LNCaP clone FGC (cell line): ENCODE measurements around the gene CLNK.

ENCODE experiments used
- DNase-seq: peaks from one replicate; pipeline ENCODE4 v3.0.0-alpha.2; 2011; ENCODE audit warnings: low read depth
- H3K4me3 ChIP-seq: 2 replicates; pipeline ENCODE4 v1.5.1; 2011; ENCODE audit warnings: mild to moderate bottlenecking, low read depth, low read length, control low read depth
- CTCF ChIP-seq: IDR thresholded peaks from 2 replicates; pipeline ENCODE4 v1.5.1; 2012; ENCODE audit warnings: mild to moderate bottlenecking; ENCODE audit not compliant: control insufficient read depth, insufficient read depth; ENCODE audit errors: extremely low read depth

CLNK gene

GRCh38 chr4:10492464-10492863, 192.1 kb downstream of the CLNK start:
- DNase-seq, result peak; percentile 33
- H3K4me3 ChIP-seq, result no peak overlapping the region

DNA sequence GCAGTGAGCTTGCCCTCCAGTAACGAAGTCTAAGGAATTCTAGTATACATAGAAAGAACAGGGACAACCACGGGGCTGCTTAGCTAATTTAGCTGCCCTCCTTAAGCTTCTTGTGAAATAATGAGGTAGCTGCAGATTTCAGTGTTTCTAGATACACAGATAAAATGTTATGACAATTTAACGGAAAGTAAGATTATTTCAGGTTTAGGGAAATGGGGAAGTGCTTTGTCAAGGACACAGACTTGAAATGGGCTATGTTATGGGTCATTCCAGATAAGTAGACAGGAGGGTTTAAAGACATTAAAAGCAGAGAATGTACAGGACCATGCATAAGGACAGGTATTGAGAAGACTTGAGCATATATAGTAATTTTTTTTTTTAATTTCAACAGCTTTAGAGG, 193.2 kb downstream of the CLNK start:
- H3K4me3 ChIP-seq, result no peak overlapping the region
- no peak for DNase-seq
- TF ChIP-seq CTCF, result no peak

More at GRCh38 chr4:10492464-10492863, 192.1 kb downstream of the CLNK start:
- no peak for TF ChIP-seq CTCF

DNA sequence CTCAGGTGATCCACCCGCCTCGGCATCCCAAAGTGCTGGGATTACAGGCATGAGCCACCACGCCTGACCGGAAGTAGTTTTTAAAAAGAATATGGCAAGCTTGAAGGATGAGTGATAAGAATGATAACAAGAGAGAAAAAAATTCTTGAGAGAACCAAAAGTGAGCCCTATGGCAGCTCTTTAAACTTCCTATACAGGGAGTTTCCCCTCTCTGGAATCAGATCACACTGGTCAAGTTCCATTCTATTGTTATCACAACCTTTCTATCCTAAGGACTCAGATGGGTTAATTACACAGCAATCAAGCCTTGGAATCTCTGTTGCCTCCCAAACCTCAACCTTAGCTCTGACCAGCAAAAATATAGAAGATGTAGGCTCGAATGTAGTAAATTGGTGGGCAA, 193.6 kb downstream of the CLNK start:
- DNase-seq, result no peak
- TF ChIP-seq CTCF, result no peak

DNA sequence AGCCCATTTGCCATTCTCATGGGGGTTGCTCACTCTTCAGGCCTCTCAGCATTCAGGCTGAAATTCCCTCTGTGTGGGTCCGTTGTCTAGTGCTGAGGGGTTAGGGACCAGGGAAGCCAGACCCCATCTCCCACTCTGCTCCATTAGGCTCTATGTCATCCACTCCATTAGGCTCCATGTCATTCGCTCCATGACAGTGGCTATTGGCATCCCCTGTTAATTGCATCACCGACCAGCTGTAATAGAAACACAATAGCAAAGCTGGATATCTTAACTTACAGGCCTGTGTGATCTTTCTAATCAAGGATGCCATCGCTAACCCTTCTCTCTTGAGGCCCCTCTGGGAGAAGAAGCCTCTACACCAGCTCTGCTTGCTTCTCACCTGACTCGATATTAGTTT, 201.7 kb downstream of the CLNK start:
- TF ChIP-seq CTCF, result no peak
- DNase-seq, result no peak
- H3K4me3 ChIP-seq, result no peak overlapping the region

More for the DNA sequence above, 193.6 kb downstream of the CLNK start:
- no peak overlapping the region for H3K4me3 ChIP-seq

DNA sequence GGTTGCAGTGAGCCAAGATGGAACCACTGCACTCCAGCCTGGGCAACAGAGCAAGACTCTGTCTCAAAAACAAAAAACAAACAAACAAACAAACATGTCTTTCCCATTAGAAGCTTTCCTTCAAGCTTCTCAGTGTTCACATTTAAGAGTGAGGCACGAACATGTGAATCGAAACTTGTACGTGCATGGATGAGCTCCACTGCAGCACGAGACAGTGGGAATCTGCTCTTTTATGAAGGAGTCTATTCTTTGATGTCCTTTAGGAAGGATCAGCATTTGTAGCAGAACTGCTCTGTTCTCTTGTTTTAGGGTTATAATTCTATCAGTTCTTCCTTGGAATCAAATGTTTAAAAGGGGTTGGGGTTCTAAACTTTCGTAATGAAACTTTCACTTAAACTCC, 204.0 kb downstream of the CLNK start:
- DNase-seq, result no peak
- TF ChIP-seq CTCF, result no peak
- H3K4me3 ChIP-seq, result no peak overlapping the region

GRCh38 chr4:10478621-10479020, 205.9 kb downstream of the CLNK start:
- H3K4me3 ChIP-seq, result no peak overlapping the region
- TF ChIP-seq CTCF, result no peak
- DNase-seq, result no peak

DNA sequence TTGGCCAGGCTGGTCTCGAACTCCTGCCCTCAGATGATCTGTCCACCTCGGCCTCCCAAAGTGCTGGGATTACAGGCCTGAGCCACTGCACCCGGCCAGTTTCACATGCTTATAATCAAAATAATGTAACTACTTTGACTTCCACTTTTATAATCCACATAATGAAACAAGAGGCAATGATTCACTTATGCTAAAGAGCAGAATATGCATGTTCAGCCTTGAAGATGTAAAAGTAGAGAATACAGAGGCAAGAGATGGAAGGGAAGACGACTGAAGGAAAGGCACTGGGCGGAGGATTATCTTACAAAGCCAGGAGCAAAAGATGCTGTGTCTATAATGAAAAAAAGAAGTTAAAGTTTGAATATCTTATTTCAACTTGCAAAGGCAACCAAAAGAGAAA, 214.1 kb downstream of the CLNK start:
- TF ChIP-seq CTCF, result no peak
- DNase-seq, result no peak
- H3K4me3 ChIP-seq, result no peak overlapping the region
